ENCODE results near the gene LHPP. TPM values are rescaled to one million over a fixed set of nuclear protein-coding genes. Genes with fewer than 3 reads are reported as not detected.
"Not testable (repeated sequence)": the region's sequence is repeated elsewhere in the genome, so short reads cannot be mapped to it uniquely, and the experiment has no call there.

Gene LHPP
- polyA plus RNA-seq, 3 donors = 5.5 to 21.6 (median 14.3) TPM

GRCh38 chr10:124539935-124540641, 78.5 kb downstream of the LHPP start:
- WGBS, 3 donors = 36 to 49% (median 37%) methylated on average over 25 to 26 of the region's 26 CpGs
- no peak overlapping the region for H3K27ac ChIP-seq (ENCODE audit: low read depth, low read length)

GRCh38 chr10:124541076-124541903, 79.7 kb downstream of the LHPP start:
- H3K27ac ChIP-seq (ENCODE audit: low read depth, low read length) = no peak overlapping the region
- WGBS, 3 donors = 85 to 91% (median 87%) methylated on average over 23 of the region's 23 CpGs

GRCh38 chr10:124542336-124542735, 80.7 kb downstream of the LHPP start:
- no peak overlapping the region for H3K27ac ChIP-seq (ENCODE audit: low read depth, low read length)
- WGBS, 3 donors = 74 to 91% (median 90%) methylated on average over 3 of the region's 3 CpGs

GRCh38 chr10:124543146-124543545, 81.5 kb downstream of the LHPP start:
- 91 to 92% (median 92%) methylated on average over 13 of the region's 13 CpGs for WGBS, 3 donors

GRCh38 chr10:124543971-124544370, 82.3 kb downstream of the LHPP start:
- H3K27ac ChIP-seq (ENCODE audit: low read depth, low read length) = no peak overlapping the region
- 84 to 90% (median 86%) methylated on average over 12 of the region's 12 CpGs for WGBS, 3 donors

More at GRCh38 chr10:124543146-124543545, 81.5 kb downstream of the LHPP start:
- H3K27ac ChIP-seq (ENCODE audit: low read depth, low read length) = no peak overlapping the region

- H3K27ac ChIP-seq (ENCODE audit: low read depth, low read length) = no peak overlapping the region
- WGBS, 3 donors = 77 to 95% (median 88%) methylated on average over 16 of the region's 16 CpGs
Observed at GRCh38 chr10:124544711-124545110, 83.1 kb downstream of the LHPP start.

- WGBS, 3 donors = 70 to 73% (median 71%) methylated on average over 21 to 23 of the region's 23 CpGs
- no peak overlapping the region for H3K27ac ChIP-seq (ENCODE audit: low read depth, low read length)
Observed at GRCh38 chr10:124545351-124546054, 83.9 kb downstream of the LHPP start.

GRCh38 chr10:124546055-124546369, 84.4 kb downstream of the LHPP start:
- H3K27ac ChIP-seq (ENCODE audit: low read depth, low read length) = no peak overlapping the region
- WGBS, 3 donors = 80 to 92% (median 90%) methylated on average over 9 of the region's 9 CpGs

- H3K27ac ChIP-seq (ENCODE audit: low read depth, low read length) = no peak overlapping the region
- whole genome bisulfite sequencing, 3 donors = 71 to 84% (median 75%) methylated on average over 15 of the region's 15 CpGs
Observed at GRCh38 chr10:124546957-124547646, 85.5 kb downstream of the LHPP start.

GRCh38 chr10:124547647-124548168, 86.1 kb downstream of the LHPP start:
- H3K27ac ChIP-seq (ENCODE audit: low read depth, low read length) = no peak overlapping the region
- WGBS, 3 donors = 56 to 69% (median 58%) methylated on average over 13 of the region's 13 CpGs

- H3K27ac ChIP-seq (ENCODE audit: low read depth, low read length) = not testable (repeated sequence)
- WGBS, 3 donors = 89 to 100% (median 94%) methylated on average over 3 of the region's 3 CpGs
Observed at GRCh38 chr10:124549171-124549570, 87.5 kb downstream of the LHPP start.

- H3K27ac ChIP-seq (ENCODE audit: low read depth, low read length) = no peak overlapping the region
- WGBS, 3 donors = 87 to 92% (median 88%) methylated on average over 26 of the region's 26 CpGs
Observed at GRCh38 chr10:124550293-124551034, 88.8 kb downstream of the LHPP start.

- WGBS, 3 donors = 95 to 96% (median 95%) methylated on average over 7 to 9 of the region's 9 CpGs
- no peak overlapping the region for H3K27ac ChIP-seq (ENCODE audit: low read depth, low read length)
Observed at GRCh38 chr10:124551097-124551496, 89.5 kb downstream of the LHPP start.

- WGBS, 3 donors = 84 to 96% (median 95%) methylated on average over 11 of the region's 11 CpGs
- no peak overlapping the region for H3K27ac ChIP-seq (ENCODE audit: low read depth, low read length)
Observed at GRCh38 chr10:124551755-124552154, 90.1 kb downstream of the LHPP start.

- 90 to 93% (median 92%) methylated on average over 14 of the region's 14 CpGs for WGBS, 3 donors
- H3K27ac ChIP-seq (ENCODE audit: low read depth, low read length) = no peak overlapping the region
Observed at GRCh38 chr10:124552691-124553276, 91.2 kb downstream of the LHPP start.

- H3K27ac ChIP-seq (ENCODE audit: low read depth, low read length) = no peak overlapping the region
- 82 to 92% (median 90%) methylated on average over 10 of the region's 10 CpGs for WGBS, 3 donors
Observed at GRCh38 chr10:124554085-124554858, 92.6 kb downstream of the LHPP start.

- no peak overlapping the region for H3K27ac ChIP-seq (ENCODE audit: low read depth, low read length)
- 83 to 85% (median 85%) methylated on average over 10 of the region's 10 CpGs for WGBS, 3 donors
Observed at GRCh38 chr10:124557167-124557566, 95.5 kb downstream of the LHPP start.

All from adipose tissue (tissue), 3 donors.